Gastroesophageal sphincter (tissue), 4 donors: ENCODE results near the gene TMEM229B. TPM values are rescaled to one million over a fixed set of nuclear protein-coding genes. Genes with fewer than 3 reads are reported as not detected.

Experiments
- ATAC-seq: fragments of 150-250 bp; one replicate; pipeline ENCODE4 v1.9.1; 2016; ENCODE audit warnings: mild to moderate bottlenecking, moderate library complexity
- H3K27ac ChIP-seq, 4 donors: fragments of 200-600 bp; sonication (generic) in 3 of 4; 1 replicate in 3 of 4; 2 replicates in 1 of 4; pipeline ENCODE4 v1.5.1; 2016 to 2019
- H3K27me3 ChIP-seq: fragments of 200-600 bp; sonication (generic); one replicate; pipeline ENCODE4 v1.5.1; 2019
- H3K36me3 ChIP-seq, 2 donors: fragments of 200-600 bp; sonication (generic); one replicate each; pipeline ENCODE4 v1.5.1; 2019; ENCODE audit warnings: control low read depth in 1 of 2
- H3K4me1 ChIP-seq, 3 donors: fragments of 200-600 bp; sonication (generic); 1 replicate in 2 of 3; 2 replicates in 1 of 3; pipeline ENCODE4 v1.5.1; 2016 to 2019; ENCODE audit warnings: control low read depth in 2 of 3
- H3K4me3 ChIP-seq, 2 donors: fragments of 200-600 bp; sonication (generic); one replicate each; pipeline ENCODE4 v1.5.1; 2019; ENCODE audit warnings: mild to moderate bottlenecking in 1 of 2, moderate library complexity in 1 of 2
- H3K9me3 ChIP-seq, 3 donors: fragments of 200-600 bp; sonication (generic); one replicate each; pipeline ENCODE4 v1.5.1; 2017 to 2019; ENCODE audit warnings: control low read depth in 2 of 3
- EP300 ChIP-seq: sonication (generic); formaldehyde crosslinking; IDR thresholded peaks from one replicate; pipeline ENCODE4 v1.6.1; 2017; ENCODE audit warnings: antibody characterized with exemption, mild to moderate bottlenecking
- POLR2A ChIP-seq, 2 donors: fragments of 450-650 bp; IDR thresholded peaks; one replicate each; pipeline ENCODE4 v1.6.1; 2017; ENCODE audit warnings: antibody characterized with exemption in 2 of 2, mild to moderate bottlenecking in 2 of 2, moderate library complexity in 1 of 2
- POLR2AphosphoS5 ChIP-seq: sonication (generic); formaldehyde crosslinking; IDR thresholded peaks from one replicate; pipeline ENCODE4 v1.6.1; 2017; ENCODE audit warnings: antibody characterized with exemption
- WGBS, 2 donors: methylation state at CpG; one replicate each; pipeline ENCODE4 v1.1.5; 2018; ENCODE audit warnings: low coverage in 1 of 2; 5-methylcytosine and 5-hydroxymethylcytosine counted together
- total RNA-seq, 4 donors: library from RNA; depleted of rRNA; stranded (reverse); fragments of >200 nt; gene quantifications; one replicate each; pipeline ENCODE4 v1.1.0, GENCODE V29; 2016
- TF ChIP-seq, protein P1 (sequence below), 4 experiments: fragments of 200-600 bp in 2 of 4; fragments of 450-650 bp in 2 of 4; sonication (generic) in 1 of 4; IDR thresholded peaks; one replicate each; pipeline ENCODE4 v1.5.1; 2017 to 2019; ENCODE audit warnings: antibody characterized with exemption in 4 of 4, mild to moderate bottlenecking in 2 of 4, moderate library complexity in 2 of 4

Gene TMEM229B
- total RNA-seq, 4 donors from 2014 or later: 0.94 to 3.9 (median 2.5) TPM

DNA sequence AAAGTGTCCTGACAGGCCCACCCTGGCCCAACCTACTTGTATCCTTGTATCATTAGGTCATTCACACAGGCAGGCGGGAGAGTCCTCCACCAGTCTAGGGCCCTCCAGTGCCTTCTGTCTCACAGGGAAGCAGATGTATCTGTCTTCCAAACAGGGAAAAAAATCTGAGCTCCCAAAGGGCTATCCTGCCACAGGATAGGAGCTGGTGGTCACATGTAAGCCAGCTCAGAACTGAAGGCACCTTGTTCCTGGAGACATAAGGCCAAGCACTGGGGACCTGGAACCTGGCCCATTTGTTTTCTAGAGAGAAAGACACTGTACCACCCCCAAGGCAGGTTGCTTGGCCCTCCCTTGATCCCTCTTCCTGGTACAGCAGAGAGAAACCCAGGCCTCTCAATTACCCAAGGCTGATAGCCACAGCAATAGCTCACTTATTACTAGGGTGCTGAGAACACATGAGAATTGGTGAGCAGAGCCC, 25.1 kb upstream of the TMEM229B start:
- Histone ChIP-seq H3K4me3 (peak overlapping the region in 1 of 2 donors; percentile 97), H3K36me3 (no peaks in the 10 kb centered on the region), H3K4me1 (peaks cover 0 to 35% (median 5%) of the 10 kb centered on the region in 3 donors), H3K9me3 (no peaks in the 10 kb centered on the region), H3K27me3 (no peaks in the 10 kb centered on the region), H3K27ac (peak overlapping the region in 3 of 4 donors; percentile 70 to 83 (median 76))
- no peak for ATAC-seq
- TF ChIP-seq EP300 (no peak), POLR2A (IDR thresholded peaks at IDR 0.05) (no peak), POLR2AphosphoS5 (no peak)
- TF ChIP-seq, protein P1, sequence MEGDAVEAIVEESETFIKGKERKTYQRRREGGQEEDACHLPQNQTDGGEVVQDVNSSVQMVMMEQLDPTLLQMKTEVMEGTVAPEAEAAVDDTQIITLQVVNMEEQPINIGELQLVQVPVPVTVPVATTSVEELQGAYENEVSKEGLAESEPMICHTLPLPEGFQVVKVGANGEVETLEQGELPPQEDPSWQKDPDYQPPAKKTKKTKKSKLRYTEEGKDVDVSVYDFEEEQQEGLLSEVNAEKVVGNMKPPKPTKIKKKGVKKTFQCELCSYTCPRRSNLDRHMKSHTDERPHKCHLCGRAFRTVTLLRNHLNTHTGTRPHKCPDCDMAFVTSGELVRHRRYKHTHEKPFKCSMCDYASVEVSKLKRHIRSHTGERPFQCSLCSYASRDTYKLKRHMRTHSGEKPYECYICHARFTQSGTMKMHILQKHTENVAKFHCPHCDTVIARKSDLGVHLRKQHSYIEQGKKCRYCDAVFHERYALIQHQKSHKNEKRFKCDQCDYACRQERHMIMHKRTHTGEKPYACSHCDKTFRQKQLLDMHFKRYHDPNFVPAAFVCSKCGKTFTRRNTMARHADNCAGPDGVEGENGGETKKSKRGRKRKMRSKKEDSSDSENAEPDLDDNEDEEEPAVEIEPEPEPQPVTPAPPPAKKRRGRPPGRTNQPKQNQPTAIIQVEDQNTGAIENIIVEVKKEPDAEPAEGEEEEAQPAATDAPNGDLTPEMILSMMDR (IDR thresholded peaks at IDR 0.05): no peak
- WGBS, 2 donors: no CpG with 5 or more reads among the region's 1 CpG

DNA sequence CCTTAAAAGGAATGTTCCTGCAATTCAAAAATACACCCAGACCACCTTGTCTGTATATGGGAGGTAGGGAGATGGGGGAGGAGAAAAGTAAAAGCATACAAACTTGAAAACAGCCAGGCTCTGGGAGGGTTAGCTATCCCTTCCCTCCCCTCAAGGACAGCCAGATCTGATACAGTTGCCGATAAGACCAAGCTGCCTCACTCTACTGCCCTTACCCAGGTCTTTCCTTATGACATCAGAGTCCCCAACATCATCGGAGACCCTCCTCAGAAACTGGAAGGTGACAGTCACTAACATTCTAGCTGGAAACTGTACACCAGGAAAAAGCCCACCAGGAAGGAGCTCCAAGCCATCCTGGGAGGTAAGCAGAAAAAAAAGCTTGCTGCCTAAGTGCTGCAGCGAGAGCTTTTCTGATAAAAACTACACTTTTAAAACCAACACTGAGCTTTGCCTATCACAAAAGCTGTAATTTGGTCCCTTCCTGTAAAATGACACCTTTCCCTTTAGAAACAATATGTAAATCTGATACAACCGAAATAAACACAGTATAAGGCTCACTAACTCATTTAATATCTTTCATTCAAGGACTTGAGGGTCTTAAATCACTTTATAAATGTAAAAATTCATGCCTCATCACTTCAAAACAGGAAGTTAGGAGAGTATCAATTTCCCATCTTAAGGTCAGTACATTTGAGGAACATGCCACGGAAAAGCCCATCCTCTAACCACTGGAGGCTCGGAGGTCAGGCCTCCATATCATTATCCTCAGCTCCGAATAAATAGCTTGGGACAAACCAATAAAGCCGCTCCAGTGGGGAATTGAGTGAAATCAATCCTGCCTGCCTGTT, 24.2 kb upstream of the TMEM229B start:
- no peaks in the 10 kb centered on the region for H3K27me3 ChIP-seq
- no peaks in the 10 kb centered on the region for H3K9me3 ChIP-seq
- no peak overlapping the region for H3K27ac ChIP-seq
- no peak overlapping the region for H3K4me3 ChIP-seq
- no peaks in the 10 kb centered on the region for H3K36me3 ChIP-seq
- TF ChIP-seq POLR2A (IDR thresholded peaks at IDR 0.05) (no peak), POLR2AphosphoS5 (no peak), EP300 (no peak)
- TF ChIP-seq, protein P1 (IDR thresholded peaks at IDR 0.05): no peak
- ATAC-seq: no peak
- WGBS, 2 donors: 73 to 86% methylated on average over 2 to 8 of the region's 8 CpGs
- H3K4me1 ChIP-seq: peaks cover 0 to 35% (median 5%) of the 10 kb centered on the region in 3 donors

DNA sequence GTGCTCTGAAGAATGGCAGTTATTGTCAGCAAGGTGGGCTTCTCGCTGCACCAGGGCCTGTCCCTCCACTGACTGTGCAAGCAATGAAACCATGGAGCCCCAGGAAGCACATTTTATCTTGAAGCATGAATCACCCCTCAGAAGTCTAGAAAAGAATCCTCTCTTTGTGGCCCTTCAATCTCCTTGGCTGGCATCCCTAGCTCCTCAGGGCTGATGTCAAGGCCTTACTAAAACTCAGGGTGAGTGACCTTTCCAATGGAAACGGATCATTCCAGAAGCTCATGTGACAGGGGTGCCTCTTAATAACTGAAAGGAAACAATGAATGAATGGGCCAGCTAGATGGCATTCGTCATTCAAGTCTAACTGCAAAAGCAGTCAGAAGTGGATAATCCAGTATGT, 22.3 kb upstream of the TMEM229B start:
- Histone ChIP-seq H3K27ac (no peak overlapping the region), H3K4me3 (no peak overlapping the region), H3K9me3 (no peaks in the 10 kb centered on the region), H3K36me3 (no peaks in the 10 kb centered on the region), H3K4me1 (peaks cover 0 to 18% (median 5%) of the 10 kb centered on the region in 3 donors), H3K27me3 (no peaks in the 10 kb centered on the region)
- TF ChIP-seq, protein P1 (IDR thresholded peaks at IDR 0.05): no peak
- TF ChIP-seq EP300 (no peak), POLR2AphosphoS5 (no peak), POLR2A (IDR thresholded peaks at IDR 0.05) (no peak)
- 61 to 83% methylated on average over 1 to 2 of the region's 3 CpGs for WGBS, 2 donors
- no peak for ATAC-seq

DNA sequence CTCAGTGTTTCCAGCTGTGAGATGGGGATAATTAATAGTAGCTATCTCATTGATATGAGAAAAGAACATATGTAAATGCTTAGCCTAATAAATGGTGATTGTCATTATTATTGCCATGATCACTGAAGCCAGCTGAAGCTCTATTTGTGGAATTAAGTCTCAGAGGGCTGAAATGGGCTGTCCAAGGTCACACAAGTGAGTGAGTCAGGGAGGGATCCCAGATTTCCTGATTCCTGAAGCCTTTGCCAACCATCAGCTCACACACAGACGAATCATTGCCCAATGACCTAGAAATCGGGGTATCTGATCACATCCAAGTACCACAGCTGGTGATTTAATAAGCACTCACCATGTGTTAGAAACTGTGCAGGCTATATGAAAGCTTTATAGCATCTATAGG, 21.6 kb upstream of the TMEM229B start:
- H3K27me3 ChIP-seq: no peaks in the 10 kb centered on the region
- no peak for ATAC-seq
- H3K9me3 ChIP-seq: no peaks in the 10 kb centered on the region
- H3K4me3 ChIP-seq: no peak overlapping the region
- peaks cover 0 to 12% (median 5%) of the 10 kb centered on the region in 3 donors for H3K4me1 ChIP-seq
- TF ChIP-seq, protein P1 (IDR thresholded peaks at IDR 0.05): no peak
- TF ChIP-seq POLR2A (IDR thresholded peaks at IDR 0.05) (no peak), EP300 (no peak), POLR2AphosphoS5 (no peak)
- WGBS, 2 donors: 65% methylated on average over 2 of the region's 2 CpGs; no CpG with 5 or more reads in 1 of the 2 donors
- H3K36me3 ChIP-seq: no peaks in the 10 kb centered on the region
- H3K27ac ChIP-seq: no peak overlapping the region
